Ramos (cell line): ENCODE data around the gene COL25A1.
"Not testable (repeated sequence)": the region's sequence is repeated elsewhere in the genome, so short reads cannot be mapped to it uniquely, and the experiment has no call there.

Experiments used
- in situ Hi-C: fragments of 300-500 bp; cut with MboI; formaldehyde crosslinking; loops from one replicate; pipeline ENCODE4 v1.14.3; 2022; ENCODE audit warnings: low sequenced_read_pairs; ENCODE audit not compliant: unreplicated experiment

Gene COL25A1

GRCh38 chr4:109076709-109077108 lies 225.7 kb downstream of the COL25A1 start:
- in situ Hi-C loops, result not testable (repeated sequence)

DNA sequence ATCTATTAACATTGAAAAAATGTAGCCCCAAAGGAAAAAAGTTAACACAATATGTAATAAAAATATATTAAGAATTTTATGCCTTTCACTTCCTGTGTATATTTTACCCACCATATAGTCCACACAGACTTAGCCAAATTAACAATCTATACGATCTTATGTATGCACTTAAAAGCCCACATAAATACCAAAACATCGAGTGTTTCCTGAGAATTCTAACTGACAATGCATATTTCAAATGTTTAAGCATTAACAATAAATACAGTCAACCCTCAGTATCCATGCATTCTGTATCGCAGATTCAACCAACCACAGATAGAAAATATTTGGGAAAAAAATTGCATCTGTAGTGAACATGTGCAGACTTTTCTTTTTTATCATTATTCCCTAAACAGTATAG lies 226.8 kb downstream of the COL25A1 start:
- in situ Hi-C loops, result no loop called here

DNA sequence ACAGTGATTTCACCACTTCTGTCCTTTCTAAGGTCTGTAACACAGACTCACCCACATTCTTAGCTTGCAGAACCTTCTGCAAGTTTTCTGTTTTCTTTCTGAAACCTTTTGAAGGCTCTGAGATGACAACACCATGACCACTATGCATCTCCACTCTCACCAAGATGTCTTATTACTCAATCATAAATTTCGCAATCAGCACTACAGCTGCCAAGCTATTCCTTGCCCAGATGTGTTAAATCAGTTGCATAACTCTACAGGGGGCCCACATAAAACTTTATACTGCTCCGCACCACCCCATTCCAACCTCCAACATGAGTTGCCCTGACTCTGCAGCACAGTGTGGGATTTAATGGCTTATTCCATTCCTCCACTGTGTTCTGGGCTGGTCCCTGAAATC lies 229.9 kb downstream of the COL25A1 start:
- in situ Hi-C loops, result no loop called here

DNA sequence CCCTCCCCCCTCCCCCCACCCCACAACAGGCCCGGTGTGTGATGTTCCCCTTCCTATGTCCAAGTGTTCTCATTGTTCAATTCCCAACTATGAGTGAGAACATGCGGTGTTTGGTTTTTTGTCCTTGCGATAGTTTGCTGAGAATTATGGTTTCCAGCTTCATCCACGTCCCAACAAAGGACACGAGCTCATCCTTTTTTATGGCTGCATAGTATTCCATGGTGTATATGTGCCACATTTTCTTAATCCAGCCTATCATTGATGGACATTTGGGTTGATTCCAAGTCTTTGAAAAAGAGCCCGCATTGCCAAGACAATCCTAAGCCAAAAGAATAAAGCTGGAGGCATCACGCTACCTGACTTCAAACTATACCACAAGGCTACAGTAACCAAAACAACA lies 231.8 kb downstream of the COL25A1 start:
- in situ Hi-C loops, result not testable (repeated sequence)

GRCh38 chr4:109067508-109068235 lies 234.8 kb downstream of the COL25A1 start:
- in situ Hi-C loops, result no loop called here

GRCh38 chr4:109065006-109065405 lies 237.5 kb downstream of the COL25A1 start:
- in situ Hi-C loops, result no loop called here

GRCh38 chr4:109053257-109053656 lies 249.2 kb downstream of the COL25A1 start:
- in situ Hi-C loops, result no loop called here

- in situ Hi-C loops, result no loop called here
Measured at GRCh38 chr4:109052821-109053220, 249.6 kb downstream of the COL25A1 start.

DNA sequence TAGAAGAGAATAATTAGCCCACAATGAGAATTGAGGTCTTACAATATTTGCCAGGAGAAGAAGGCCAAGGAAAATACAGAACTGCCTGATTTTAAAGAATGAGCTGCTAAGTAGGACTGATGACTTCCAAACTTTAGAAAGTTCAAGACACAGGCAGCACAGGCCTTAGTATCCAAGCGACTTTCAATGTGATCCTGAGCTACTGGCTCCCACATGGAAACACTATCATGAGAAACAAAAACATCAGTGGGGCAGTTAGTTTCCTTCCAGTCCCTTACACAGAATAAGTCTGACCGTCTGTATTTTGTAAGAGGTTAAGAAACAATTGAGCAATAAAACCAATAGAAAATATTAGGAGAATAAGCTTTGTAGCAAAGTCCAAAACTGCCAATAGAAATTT lies 251.4 kb downstream of the COL25A1 start:
- in situ Hi-C loops, result no loop called here

GRCh38 chr4:109049926-109050325 lies 252.5 kb downstream of the COL25A1 start:
- in situ Hi-C loops, result no loop called here

- in situ Hi-C loops, result no loop called here
Measured at GRCh38 chr4:109046471-109047201, 255.8 kb downstream of the COL25A1 start.

DNA sequence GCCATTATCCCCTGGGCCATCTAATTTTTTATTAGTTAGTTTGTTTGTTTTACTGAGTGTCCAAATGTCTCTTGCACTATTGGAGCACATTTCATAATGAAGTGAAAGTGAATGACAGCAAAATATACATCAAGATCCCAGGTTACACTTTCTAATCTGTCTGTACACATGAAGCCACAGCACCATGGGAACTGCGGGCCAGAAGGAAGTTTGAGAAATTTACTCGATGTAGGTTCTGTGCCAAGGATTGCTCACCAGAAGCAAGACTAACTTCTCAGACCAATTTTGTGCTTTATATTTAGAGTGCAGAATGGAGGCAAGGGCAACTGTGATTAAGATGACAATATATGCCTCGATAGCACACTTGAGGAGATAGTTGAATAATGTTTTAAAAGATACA lies 258.0 kb downstream of the COL25A1 start:
- in situ Hi-C loops, result no loop called here

DNA sequence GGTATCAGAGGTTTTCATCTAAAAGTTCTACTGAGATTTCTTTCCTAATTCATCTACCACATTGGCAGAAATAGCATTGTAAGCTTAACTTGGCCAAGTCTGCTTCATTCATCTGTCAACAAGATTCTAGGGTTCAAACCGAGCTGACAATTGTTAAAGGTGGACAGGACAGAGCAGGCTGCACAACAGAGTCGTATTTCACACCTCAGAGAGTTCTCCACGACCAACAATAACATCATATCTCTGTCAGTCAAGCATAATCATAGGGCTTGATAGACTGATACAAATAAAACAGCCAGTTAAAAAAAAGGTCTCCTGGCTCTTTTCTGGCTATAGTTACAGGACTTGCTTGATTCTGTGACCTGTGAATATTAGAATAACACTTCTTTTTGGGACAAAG lies 259.2 kb downstream of the COL25A1 start:
- in situ Hi-C loops, result no loop called here

- in situ Hi-C loops, result no loop called here
Measured at GRCh38 chr4:109041463-109042360, 260.7 kb downstream of the COL25A1 start.

GRCh38 chr4:109040441-109040840 lies 262.0 kb downstream of the COL25A1 start:
- in situ Hi-C loops, result no loop called here

- in situ Hi-C loops, result no loop called here
Measured at GRCh38 chr4:109037026-109037425, 265.4 kb downstream of the COL25A1 start.

GRCh38 chr4:109033993-109034392 lies 268.5 kb downstream of the COL25A1 start:
- in situ Hi-C loops, result no loop called here

DNA sequence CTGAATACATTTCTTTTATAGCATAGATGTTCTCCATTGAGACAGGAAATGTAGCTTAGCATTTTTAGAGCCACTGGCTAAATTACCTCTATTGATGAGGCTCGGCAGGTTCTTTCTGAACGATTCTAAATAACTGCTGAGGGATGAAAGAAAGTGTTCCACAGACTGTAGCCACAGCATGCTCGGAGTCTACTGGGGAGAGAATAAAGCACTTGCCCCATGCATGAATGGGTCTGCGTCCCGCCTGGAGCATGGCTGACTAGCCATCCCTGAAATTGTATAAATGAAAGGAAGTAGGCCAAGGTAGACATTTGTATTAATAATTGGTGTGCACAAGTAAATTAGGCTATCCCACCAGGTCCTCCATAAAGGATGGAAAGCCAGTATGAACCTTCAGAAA lies 269.8 kb downstream of the COL25A1 start:
- in situ Hi-C loops, result no loop called here

- in situ Hi-C loops, result no loop called here
Measured at GRCh38 chr4:109029987-109030386, 272.5 kb downstream of the COL25A1 start.

GRCh38 chr4:109027016-109027500 lies 275.4 kb downstream of the COL25A1 start:
- in situ Hi-C loops, result no loop called here

DNA sequence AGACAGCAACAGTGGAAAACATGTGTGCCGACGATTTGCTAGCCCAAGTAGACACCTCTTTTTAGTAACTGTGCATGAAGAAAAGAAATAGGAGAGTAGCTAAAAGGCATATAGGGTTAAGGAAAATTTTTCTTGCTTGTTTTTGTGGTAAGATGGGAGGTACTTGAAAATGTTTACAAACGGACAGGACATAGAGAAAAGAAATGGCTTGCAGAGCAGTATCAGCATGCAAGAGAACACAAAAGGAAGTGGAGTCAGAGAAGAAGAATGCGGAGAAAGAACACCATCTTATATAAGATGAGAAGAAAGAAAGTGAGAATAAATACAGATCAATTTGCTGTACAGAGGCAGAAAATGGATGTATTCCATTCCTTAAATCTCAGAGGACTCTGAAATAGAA lies 275.9 kb downstream of the COL25A1 start:
- in situ Hi-C loops, result no loop called here
